PFSK-1 (cell line): ENCODE results near the gene ANKRD13A. TPM values are rescaled to one million over a fixed set of nuclear protein-coding genes. Genes with fewer than 3 reads are reported as not detected.

Experiments
- FOXP2 ChIP-seq: optimal IDR thresholded peaks from 2 replicates; pipeline ENCODE3; 2011; ENCODE audit warnings: borderline replicate concordance, control low read depth, inconsistent platforms; ENCODE audit not compliant: insufficient read depth; ENCODE audit errors: extremely low read length, extremely low read depth
- POLR2AphosphoS5 ChIP-seq: IDR thresholded peaks from 2 replicates; pipeline ENCODE4 v1.6.1; 2012; ENCODE audit warnings: low read depth, mild to moderate bottlenecking, control low read depth, low read length, moderate library complexity
- REST ChIP-seq, 2 experiments: IDR thresholded peaks; 2 replicates each; pipeline versions ENCODE4 v1.6.1 to v1.8.0; 2011 to 2012; ENCODE audit warnings: low read depth in 2 of 2, low read length in 2 of 2, control low read depth in 1 of 2, inconsistent platforms in 1 of 2, mild to moderate bottlenecking in 1 of 2, moderate library complexity in 1 of 2; ENCODE audit not compliant: insufficient read depth in 1 of 2
- SIN3A ChIP-seq: IDR thresholded peaks from 2 replicates; pipeline ENCODE4 v1.6.1; 2012; ENCODE audit warnings: mild to moderate bottlenecking, low read length, moderate library complexity, borderline replicate concordance; ENCODE audit not compliant: insufficient read depth
- TAF1 ChIP-seq: IDR thresholded peaks from 2 replicates; pipeline ENCODE4 v1.6.1; 2012; ENCODE audit warnings: low read length, control low read depth, borderline replicate concordance; ENCODE audit not compliant: insufficient read depth
- polyA plus RNA-seq: library from polyadenylated mRNA; unstranded; fragments of >200 nt; gene quantifications from one replicate; pipeline ENCODE4 v1.2.1, GENCODE V29; 2012; ENCODE audit warnings: low read depth, missing spikeins; ENCODE audit not compliant: insufficient read length

ANKRD13A gene
- polyA plus RNA-seq = 17.0 TPM

GRCh38 chr12:109998904-109999648 is at the start of gene ANKRD13A:
Gene ANKRD13A (plus strand): TSS chr12:109999430. CDS start chr12:109999689, 259 bp downstream.
- TF ChIP-seq SIN3A = peak; percentile 62; the same call in 1 of the 2 replicates
- TF ChIP-seq FOXP2 = peak; percentile 54
- TF ChIP-seq REST (IDR thresholded peaks at IDR 0.05; ENCODE audit: insufficient read depth in 1 of 2, low read depth in 2 of 2, low read length in 2 of 2) = 0 out of 4 replicates have a peak, but pooled peaks of 1 of the 2 experiments have one; percentile 2
- peak; percentile 94 for TF ChIP-seq TAF1
- TF ChIP-seq POLR2AphosphoS5 = peak; percentile 59; the same call in 1 of the 2 replicates

GRCh38 chr12:109950625-109951024 is 48.6 kb upstream of the ANKRD13A start:
- TF ChIP-seq FOXP2 (no peak), TAF1 (no peak), REST (IDR thresholded peaks at IDR 0.05; ENCODE audit: insufficient read depth in 1 of 2, low read depth in 2 of 2, low read length in 2 of 2) (no peak), SIN3A (no peak), POLR2AphosphoS5 (no peak)

- TF ChIP-seq TAF1 = no peak
- no peak for TF ChIP-seq REST (IDR thresholded peaks at IDR 0.05; ENCODE audit: insufficient read depth in 1 of 2, low read depth in 2 of 2, low read length in 2 of 2)
- TF ChIP-seq POLR2AphosphoS5 = no peak
- TF ChIP-seq SIN3A = no peak
- no peak for TF ChIP-seq FOXP2
These were observed 48.1 kb upstream of the ANKRD13A start for GRCh38 chr12:109951136-109951535.

- no peak for TF ChIP-seq SIN3A
- no peak for TF ChIP-seq POLR2AphosphoS5
- TF ChIP-seq FOXP2 = no peak
These were observed 47.5 kb upstream of the ANKRD13A start for GRCh38 chr12:109951751-109952150.

GRCh38 chr12:109952160-109952858 is 46.9 kb upstream of the ANKRD13A start:
- TF ChIP-seq SIN3A (no peak), REST (IDR thresholded peaks at IDR 0.05; ENCODE audit: insufficient read depth in 1 of 2, low read depth in 2 of 2, low read length in 2 of 2) (no peak), POLR2AphosphoS5 (no peak), TAF1 (no peak)
